ENCODE results near the gene PRKCA.

The PRKCA gene

GRCh38 chr17:66760324-66760723 lies 457.9 kb downstream of the PRKCA start:
- no peak for DNase-seq

GRCh38 chr17:66762276-66762675 lies 459.9 kb downstream of the PRKCA start:
- no peak for DNase-seq

GRCh38 chr17:66763056-66763455 lies 460.6 kb downstream of the PRKCA start:
- no peak for DNase-seq

- no peak for DNase-seq
Measured at GRCh38 chr17:66764506-66764905, 462.1 kb downstream of the PRKCA start.

GRCh38 chr17:66767154-66767933 lies 464.9 kb downstream of the PRKCA start:
- no peak for DNase-seq

GRCh38 chr17:66769911-66770310 lies 467.5 kb downstream of the PRKCA start:
- no peak for DNase-seq

GRCh38 chr17:66772148-66772812 lies 469.9 kb downstream of the PRKCA start:
- no peak for DNase-seq

GRCh38 chr17:66775271-66775670 lies 472.9 kb downstream of the PRKCA start:
- DNase-seq = no peak

- DNase-seq = no peak
Measured at GRCh38 chr17:66775881-66776400, 473.5 kb downstream of the PRKCA start.

GRCh38 chr17:66776999-66777688 lies 474.7 kb downstream of the PRKCA start:
- DNase-seq = no peak

GRCh38 chr17:66777689-66778225 lies 475.3 kb downstream of the PRKCA start:
- peak; percentile 77 for DNase-seq

GRCh38 chr17:66778531-66779236 lies 476.3 kb downstream of the PRKCA start:
- no peak for DNase-seq

- no peak for DNase-seq
Measured at GRCh38 chr17:66779237-66779606, 476.8 kb downstream of the PRKCA start.

GRCh38 chr17:66781135-66781534 lies 478.7 kb downstream of the PRKCA start:
- DNase-seq = no peak

GRCh38 chr17:66782851-66783250 lies 480.4 kb downstream of the PRKCA start:
- DNase-seq = no peak

GRCh38 chr17:66783656-66784381 lies 481.4 kb downstream of the PRKCA start:
- no peak for DNase-seq

GRCh38 chr17:66784621-66785364 lies 482.4 kb downstream of the PRKCA start:
- DNase-seq = no peak

- no peak for DNase-seq
Measured at GRCh38 chr17:66786107-66786506, 483.7 kb downstream of the PRKCA start.

GRCh38 chr17:66787914-66788313 lies 485.5 kb downstream of the PRKCA start:
- no peak for DNase-seq

GRCh38 chr17:66789093-66789492 lies 486.7 kb downstream of the PRKCA start:
- DNase-seq = no peak

- DNase-seq = no peak
Measured at GRCh38 chr17:66789961-66790437, 487.6 kb downstream of the PRKCA start.

Measured in NCI-H510A (cell line).